ENCODE results near the gene CCR3. TPM values are rescaled to one million over a fixed set of nuclear protein-coding genes. Genes with fewer than 3 reads are reported as not detected.
A peak's percentile ranks its signal among the peaks of the same experiment; 100 is the strongest.

Gene CCR3
- total RNA-seq, 2 experiments from 2014 or later, result not detected

DNA sequence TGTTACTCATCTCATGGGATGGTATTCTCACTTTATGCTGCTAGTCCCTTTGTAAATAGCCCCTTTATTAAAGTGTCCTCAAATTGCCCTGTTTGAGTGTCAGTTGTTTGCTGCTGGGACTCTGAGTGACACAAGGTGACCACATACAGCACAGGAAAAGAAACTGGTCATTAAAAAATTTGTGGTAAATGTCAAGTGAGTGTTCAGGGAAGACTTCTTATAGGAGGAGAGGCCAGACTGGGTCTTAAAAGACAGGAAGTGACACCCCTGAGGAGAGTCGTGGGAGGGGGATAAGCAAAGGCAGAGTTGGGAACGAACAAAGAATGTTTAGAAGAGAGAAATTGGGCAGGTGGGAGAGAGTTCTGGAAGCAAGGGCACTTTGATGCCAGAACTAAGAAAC lies 35.2 kb downstream of the CCR3 start:
- H3K27me3 Mint-ChIP-seq, result peaks cover 22% of the 10 kb centered on the region
- H3K4me3 Mint-ChIP-seq, result no peak overlapping the region
- peak overlapping the region; percentile 9 for H3K27ac Mint-ChIP-seq
- H3K4me1 Mint-ChIP-seq, result peaks cover 44% of the 10 kb centered on the region
- peaks cover 18% of the 10 kb centered on the region for H3K36me3 Mint-ChIP-seq
- H3K9me3 Mint-ChIP-seq, result peaks cover 19% of the 10 kb centered on the region
- no peak for DNase-seq

DNA sequence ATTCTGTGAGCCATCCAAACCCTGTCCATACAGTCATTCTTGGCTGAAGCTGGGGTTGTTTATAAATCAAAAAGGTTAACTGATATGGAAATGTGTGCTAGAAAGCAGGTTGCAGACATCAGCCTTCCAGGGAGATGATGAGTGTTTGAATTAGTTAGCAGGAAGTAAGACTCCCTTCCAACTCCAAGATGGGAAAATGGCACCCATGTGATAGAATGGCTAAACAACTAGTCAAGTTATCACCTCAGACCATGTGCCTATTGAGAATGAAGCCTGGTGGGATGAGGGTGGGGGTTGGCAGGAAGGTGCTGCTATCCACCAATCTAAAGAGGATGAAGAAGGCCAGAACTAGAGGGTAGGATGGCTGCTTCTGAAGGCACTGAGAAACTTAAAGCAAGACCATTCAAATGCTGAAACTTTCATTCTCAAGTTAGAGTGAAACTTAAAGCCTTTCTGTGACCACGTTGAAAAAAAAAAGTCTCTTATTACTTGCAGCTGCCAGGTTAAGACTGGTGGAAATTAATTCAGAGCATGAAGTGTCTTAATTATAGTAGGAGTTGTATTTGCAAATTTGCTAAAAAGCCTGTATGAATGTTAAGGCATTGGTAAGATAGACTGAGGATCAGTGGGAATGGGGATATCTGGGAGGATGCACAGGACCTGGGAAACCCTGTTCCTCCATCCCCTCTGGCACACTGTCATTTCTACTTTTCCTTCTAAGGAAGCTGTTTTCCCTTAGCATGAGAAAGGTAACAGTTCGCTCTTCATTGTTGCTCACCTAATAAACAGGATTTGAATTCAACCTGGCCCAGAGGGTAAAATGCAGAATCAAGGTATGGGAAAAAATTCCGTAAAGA lies 36.8 kb downstream of the CCR3 start:
- Mint-ChIP-seq H3K27ac (peak overlapping the region; percentile 79), H3K4me1 (peaks cover 60% of the 10 kb centered on the region), H3K4me3 (no peak overlapping the region), H3K27me3 (peaks cover 13% of the 10 kb centered on the region), H3K9me3 (peaks cover 19% of the 10 kb centered on the region), H3K36me3 (peaks cover 18% of the 10 kb centered on the region)
- DNase-seq, result no peak

DNA sequence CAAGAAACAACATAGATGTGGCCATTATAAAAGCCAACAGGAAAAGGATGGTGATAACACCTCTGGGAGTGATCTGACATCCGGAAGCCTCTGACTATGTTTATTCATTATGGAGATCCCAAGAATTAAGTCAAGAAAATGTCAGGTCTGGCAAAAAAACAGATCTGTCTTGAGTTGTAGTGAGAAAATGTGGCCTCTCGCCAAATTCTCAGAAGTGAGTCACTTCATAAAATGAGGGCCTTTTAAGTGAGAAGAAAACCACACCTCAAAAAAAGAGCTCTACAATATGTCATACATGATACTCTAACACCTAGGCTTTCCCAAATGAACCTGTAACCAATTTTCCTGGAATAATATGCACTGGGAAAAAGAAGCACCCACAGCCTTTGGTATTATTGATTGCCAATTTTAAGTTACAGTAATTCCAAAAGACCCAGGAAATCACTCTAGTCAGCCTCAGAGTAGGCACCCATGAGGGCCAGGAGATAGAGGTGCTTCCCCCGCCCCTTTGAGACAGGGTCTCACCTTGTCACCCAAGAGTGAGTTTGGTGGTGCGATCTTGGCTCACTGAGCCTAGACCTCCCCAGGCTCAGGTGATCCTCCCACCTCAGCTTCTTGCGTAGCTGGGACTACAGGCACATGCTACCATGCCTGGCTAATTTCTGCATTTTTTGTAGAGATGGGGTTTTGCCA lies 38.0 kb downstream of the CCR3 start:
- Mint-ChIP-seq H3K27me3 (peaks cover under 1% of the 10 kb centered on the region), H3K9me3 (peaks cover 19% of the 10 kb centered on the region), H3K27ac (peak overlapping the region; percentile 61), H3K4me3 (no peak overlapping the region), H3K4me1 (peaks cover 69% of the 10 kb centered on the region), H3K36me3 (peaks cover 18% of the 10 kb centered on the region)
- DNase-seq, result peak; percentile 56

- Mint-ChIP-seq H3K36me3 (peaks cover 18% of the 10 kb centered on the region), H3K27ac (no peak overlapping the region), H3K4me1 (peaks cover 74% of the 10 kb centered on the region), H3K4me3 (no peak overlapping the region), H3K27me3 (no peaks in the 10 kb centered on the region), H3K9me3 (peaks cover 19% of the 10 kb centered on the region)
- DNase-seq, result no peak
Observed at GRCh38 chr3:46281551-46281950, 39.3 kb downstream of the CCR3 start.

GRCh38 chr3:46282041-46282440 lies 39.8 kb downstream of the CCR3 start:
- Mint-ChIP-seq H3K27me3 (no peaks in the 10 kb centered on the region), H3K4me3 (no peak overlapping the region), H3K27ac (no peak overlapping the region), H3K4me1 (peaks cover 70% of the 10 kb centered on the region), H3K36me3 (peaks cover 18% of the 10 kb centered on the region), H3K9me3 (peaks cover 19% of the 10 kb centered on the region)
- DNase-seq, result no peak

DNA sequence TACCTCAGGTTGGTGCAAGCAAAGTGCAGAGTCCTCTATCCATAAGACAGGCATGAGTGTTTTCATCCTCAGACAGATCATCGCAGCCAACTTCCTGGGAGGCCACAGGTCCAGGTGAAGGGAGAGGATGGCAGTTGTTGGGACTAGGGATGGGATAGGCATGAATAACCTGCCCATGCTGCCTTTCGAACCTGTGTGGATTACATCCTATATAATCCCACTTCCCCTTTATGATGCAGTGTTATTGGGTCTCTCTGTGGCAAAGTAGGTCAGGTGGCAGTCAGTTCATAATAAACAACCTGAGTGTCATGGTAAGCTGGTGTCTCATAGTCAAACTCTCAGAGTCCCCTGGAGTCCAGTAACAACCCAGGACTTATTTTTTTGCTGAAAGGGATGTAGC lies 40.4 kb downstream of the CCR3 start:
- H3K36me3 Mint-ChIP-seq, result peaks cover 13% of the 10 kb centered on the region
- H3K4me1 Mint-ChIP-seq, result peaks cover 65% of the 10 kb centered on the region
- no peaks in the 10 kb centered on the region for H3K27me3 Mint-ChIP-seq
- peaks cover 16% of the 10 kb centered on the region for H3K9me3 Mint-ChIP-seq
- H3K4me3 Mint-ChIP-seq, result no peak overlapping the region
- DNase-seq, result no peak
- peak overlapping the region; percentile 25 for H3K27ac Mint-ChIP-seq

DNA sequence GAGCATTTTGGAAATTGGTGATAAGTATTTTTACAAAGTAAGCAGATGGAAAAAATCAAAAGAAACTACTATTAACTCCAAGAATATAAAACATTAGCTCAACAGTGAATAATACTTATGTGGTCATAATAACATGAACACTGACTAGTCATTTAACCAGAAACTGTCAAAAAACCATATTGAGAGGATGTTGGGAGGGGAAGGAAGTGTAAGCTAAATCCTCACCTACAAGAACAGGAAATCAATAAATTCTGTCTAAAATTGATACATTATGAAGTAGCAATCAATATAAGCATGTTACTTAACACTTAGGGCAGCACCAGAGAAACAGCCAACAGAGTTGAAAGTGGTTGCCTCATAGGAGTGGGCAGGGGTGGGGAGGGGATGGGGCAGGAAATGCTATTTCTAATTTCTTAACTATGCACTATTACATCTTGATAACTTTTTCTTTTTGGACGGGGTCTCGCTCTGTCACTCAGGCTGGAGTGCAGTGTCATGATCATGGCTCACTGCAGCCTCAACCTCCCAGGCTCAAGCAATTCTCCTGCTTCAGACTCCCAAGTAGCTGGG lies 41.7 kb downstream of the CCR3 start:
- Mint-ChIP-seq H3K9me3 (peaks cover 10% of the 10 kb centered on the region), H3K4me3 (no peak overlapping the region), H3K27me3 (no peaks in the 10 kb centered on the region), H3K36me3 (peaks cover 6% of the 10 kb centered on the region), H3K27ac (peak overlapping the region; percentile 35), H3K4me1 (peaks cover 58% of the 10 kb centered on the region)
- no peak for DNase-seq

- H3K36me3 Mint-ChIP-seq, result no peaks in the 10 kb centered on the region
- H3K27ac Mint-ChIP-seq, result no peak overlapping the region
- peak overlapping the region; percentile 25 for H3K4me3 Mint-ChIP-seq
- H3K27me3 Mint-ChIP-seq, result peaks cover 7% of the 10 kb centered on the region
- no peak for DNase-seq
- H3K9me3 Mint-ChIP-seq, result no peaks in the 10 kb centered on the region
- H3K4me1 Mint-ChIP-seq, result peaks cover 51% of the 10 kb centered on the region
Observed at GRCh38 chr3:46284981-46285683, 42.9 kb downstream of the CCR3 start.

DNA sequence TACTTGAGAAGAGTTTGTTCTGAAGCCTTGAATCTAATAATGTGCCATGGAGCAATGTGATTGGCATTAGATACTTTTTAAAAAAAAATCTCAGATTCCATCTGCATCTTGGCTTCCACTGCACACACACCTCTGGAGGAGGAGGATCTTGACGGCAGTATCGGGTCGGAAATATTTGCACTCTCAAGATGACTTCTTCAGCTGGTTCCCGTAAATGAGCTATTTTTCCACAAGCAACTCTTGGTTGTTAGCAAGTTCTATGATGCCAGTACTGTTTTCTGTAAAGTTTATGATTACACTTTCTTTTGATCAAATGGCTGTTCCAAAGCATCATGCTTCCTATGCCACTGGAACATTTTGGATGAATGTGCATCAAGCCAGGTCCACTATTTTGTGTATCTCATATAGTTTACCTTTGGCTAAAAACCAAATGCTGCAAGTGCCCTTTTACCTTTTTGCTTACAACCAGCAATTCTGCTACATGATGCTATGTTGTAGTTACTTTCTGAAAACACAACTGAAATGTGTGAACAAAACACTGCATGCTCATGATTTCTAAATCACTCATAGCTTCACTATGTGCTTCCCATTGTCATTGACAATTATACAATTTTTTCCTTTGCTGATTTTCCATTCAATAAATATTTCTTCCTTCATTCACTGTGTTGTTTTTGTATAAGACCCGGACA lies 43.8 kb downstream of the CCR3 start:
- DNase-seq, result no peak
- Mint-ChIP-seq H3K27ac (no peak overlapping the region), H3K4me3 (no peak overlapping the region), H3K36me3 (no peaks in the 10 kb centered on the region), H3K4me1 (peaks cover 45% of the 10 kb centered on the region), H3K9me3 (no peaks in the 10 kb centered on the region), H3K27me3 (peaks cover 7% of the 10 kb centered on the region)

DNA sequence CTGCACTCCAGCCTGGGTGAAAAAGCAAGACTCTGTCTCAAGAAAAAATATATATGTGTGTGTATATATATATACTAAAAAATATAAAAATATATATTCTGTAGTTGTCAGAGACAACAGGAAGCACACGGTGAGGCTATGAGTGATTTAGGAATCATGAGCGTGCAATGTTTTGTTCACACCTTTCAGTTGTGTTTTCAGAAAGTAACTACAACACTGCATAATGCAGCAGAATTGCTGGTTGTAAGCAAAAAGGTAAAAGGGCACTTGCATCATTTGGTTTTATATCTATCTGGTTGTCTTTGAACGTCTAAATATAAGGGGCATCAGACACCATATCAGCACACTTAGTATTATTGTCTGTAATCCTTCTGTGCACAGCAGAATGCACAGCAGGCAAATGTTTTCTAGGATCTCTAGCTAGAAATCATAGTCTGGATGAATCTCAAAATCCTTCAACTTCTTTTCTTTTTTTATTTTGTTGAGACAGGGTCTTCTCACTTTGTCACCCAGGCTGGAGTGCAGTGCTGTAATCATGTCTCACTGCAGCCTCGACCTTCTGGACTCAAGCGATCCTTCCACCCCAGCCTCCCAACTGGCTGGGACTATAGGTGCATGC lies 44.8 kb downstream of the CCR3 start:
- Mint-ChIP-seq H3K27ac (no peak overlapping the region), H3K36me3 (no peaks in the 10 kb centered on the region), H3K27me3 (peaks cover 7% of the 10 kb centered on the region), H3K9me3 (no peaks in the 10 kb centered on the region), H3K4me3 (no peak overlapping the region), H3K4me1 (peaks cover 42% of the 10 kb centered on the region)
- DNase-seq, result no peak

- peaks cover 36% of the 10 kb centered on the region for H3K4me1 Mint-ChIP-seq
- H3K36me3 Mint-ChIP-seq, result no peaks in the 10 kb centered on the region
- peaks cover 7% of the 10 kb centered on the region for H3K27me3 Mint-ChIP-seq
- no peak for DNase-seq
- H3K4me3 Mint-ChIP-seq, result no peak overlapping the region
- H3K9me3 Mint-ChIP-seq, result no peaks in the 10 kb centered on the region
- H3K27ac Mint-ChIP-seq, result no peak overlapping the region
Observed at GRCh38 chr3:46289551-46289950, 47.3 kb downstream of the CCR3 start.

DNA sequence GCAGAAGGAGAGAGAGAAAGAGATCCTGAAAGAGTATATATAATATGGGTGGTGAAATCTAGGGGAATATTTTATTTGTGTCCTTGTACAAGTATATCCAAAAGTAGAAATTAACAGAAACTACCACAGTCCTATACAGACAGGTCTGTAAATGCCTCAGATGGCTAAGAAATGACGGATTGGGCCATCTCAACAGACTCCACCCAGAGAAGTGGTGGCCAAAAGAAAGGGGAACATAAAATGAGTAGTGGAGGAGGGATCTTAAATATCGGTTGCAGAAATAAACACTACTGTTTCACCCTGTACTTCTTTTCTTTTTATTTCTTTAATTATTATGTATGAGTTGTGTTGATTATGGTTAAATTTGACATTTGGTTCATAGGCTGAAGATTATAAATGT lies 47.7 kb downstream of the CCR3 start:
- Mint-ChIP-seq H3K4me1 (peaks cover 39% of the 10 kb centered on the region), H3K4me3 (no peak overlapping the region), H3K9me3 (no peaks in the 10 kb centered on the region), H3K27me3 (peaks cover 7% of the 10 kb centered on the region), H3K36me3 (no peaks in the 10 kb centered on the region), H3K27ac (no peak overlapping the region)
- DNase-seq, result no peak

DNA sequence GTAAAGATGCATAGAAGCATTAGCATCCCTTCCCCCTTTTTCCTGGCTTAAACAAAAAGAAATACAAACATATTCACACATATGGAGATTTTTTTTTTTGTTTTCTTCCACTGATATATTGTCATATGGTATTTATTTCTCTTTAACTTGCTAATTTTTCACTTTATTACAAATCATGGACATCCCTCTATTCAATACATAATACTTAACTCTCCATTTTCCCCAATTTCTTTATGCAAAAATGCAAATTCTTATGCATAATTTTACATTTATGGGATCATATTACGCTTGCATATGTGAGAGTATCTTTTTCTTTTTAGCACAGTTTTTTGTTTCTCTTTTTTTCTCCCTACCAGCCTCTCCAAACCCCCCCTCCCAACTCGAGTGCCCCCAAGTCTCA lies 48.8 kb downstream of the CCR3 start:
- no peak overlapping the region for H3K4me3 Mint-ChIP-seq
- peaks cover 39% of the 10 kb centered on the region for H3K4me1 Mint-ChIP-seq
- peaks cover 7% of the 10 kb centered on the region for H3K27me3 Mint-ChIP-seq
- H3K27ac Mint-ChIP-seq, result no peak overlapping the region
- no peak for DNase-seq
- H3K36me3 Mint-ChIP-seq, result no peaks in the 10 kb centered on the region
- no peaks in the 10 kb centered on the region for H3K9me3 Mint-ChIP-seq

- Mint-ChIP-seq H3K27ac (peak overlapping the region; percentile 75), H3K4me3 (peak overlapping the region; percentile 35), H3K4me1 (peaks cover 49% of the 10 kb centered on the region), H3K27me3 (peaks cover 15% of the 10 kb centered on the region), H3K36me3 (peaks cover 3% of the 10 kb centered on the region), H3K9me3 (no peaks in the 10 kb centered on the region)
- no peak for DNase-seq
Observed at GRCh38 chr3:46293035-46293724, 50.9 kb downstream of the CCR3 start.
